GM13977 (cell line): ENCODE data around the gene SLC46A1.

Experiments
- DNase-seq: peaks from one replicate; pipeline ENCODE4 v3.0.0; 2012; ENCODE audit warnings: low spot score
- CTCF ChIP-seq: IDR thresholded peaks from 2 replicates; pipeline ENCODE4 v1.5.1; 2012; ENCODE audit warnings: mild to moderate bottlenecking, control low read depth; ENCODE audit not compliant: insufficient read depth; ENCODE audit errors: extremely low read depth, missing control alignments
- in situ Hi-C: fragments of 300-500 bp; cut with MboI; formaldehyde crosslinking; loops from one replicate; pipeline ENCODE4 v1.12.0; 2022; ENCODE audit warnings: low sequenced_read_pairs, low pct_unique_long_range_greater_than_20kb, mixed read lengths, inconsistent platforms; ENCODE audit not compliant: unreplicated experiment

Gene SLC46A1

GRCh38 chr17:28404812-28405570 is 1.0 kb downstream of the SLC46A1 start:
- TF ChIP-seq CTCF: no peak
- no peak for DNase-seq
- in situ Hi-C loops: no loop called here

- DNase-seq: no peak
- no peak for TF ChIP-seq CTCF
- in situ Hi-C loops: no loop called here
These were observed 1.6 kb downstream of the SLC46A1 start for GRCh38 chr17:28404461-28404811.

- DNase-seq: no peak
These were observed 2.0 kb downstream of the SLC46A1 start for GRCh38 chr17:28404007-28404406.

GRCh38 chr17:28402844-28403243 is 3.2 kb downstream of the SLC46A1 start:
- TF ChIP-seq CTCF: no peak
- in situ Hi-C loops: no loop called here
- no peak for DNase-seq

More at GRCh38 chr17:28404007-28404406, 2.0 kb downstream of the SLC46A1 start:
- in situ Hi-C loops: no loop called here
- TF ChIP-seq CTCF: no peak

- DNase-seq: no peak
- TF ChIP-seq CTCF: no peak
- in situ Hi-C loops: no loop called here
These were observed 3.8 kb downstream of the SLC46A1 start for GRCh38 chr17:28402224-28402630.

GRCh38 chr17:28399808-28400207 is 6.2 kb downstream of the SLC46A1 start:
- in situ Hi-C loops: loop anchor here (25.0 kb wide), 1 partner anchor 137 kb away; no protein-coding TSS in a partner anchor
- DNase-seq: no peak
- no peak for TF ChIP-seq CTCF
